ENCODE data around the gene LIPG. TPM values are rescaled to one million over a fixed set of nuclear protein-coding genes. Genes with fewer than 3 reads are reported as not detected.

The LIPG gene
- total and polyA plus RNA-seq, 2 of the 13 experiments (the other 11 are each of a cell fraction or from before 2014, with no cell fraction given) = 0.96 to 10.8 TPM

- TF ChIP-seq ATF2 (CRISPR knock-in tag; IDR thresholded peaks at IDR 0.05) = no peak
- TF ChIP-seq ZFYVE20 (CRISPR knock-in tag; IDR thresholded peaks at IDR 0.05; ENCODE audit: borderline replicate concordance, low read depth) = peak; percentile 42; the same call in 1 of the 2 replicates
- 0 out of 2 replicates have a peak, but pooled peaks have one; percentile 69 for TF ChIP-seq GLI4 (CRISPR knock-in tag; IDR thresholded peaks at IDR 0.05; ENCODE audit: borderline replicate concordance)
- 0 out of 2 replicates have a peak, but pooled peaks have one; percentile 47 for TF ChIP-seq ZNF605 (CRISPR knock-in tag; IDR thresholded peaks at IDR 0.05)
- TF ChIP-seq ZNF282 (IDR thresholded peaks at IDR 0.05; ENCODE audit: partially characterized antibody) = no peak
- no peak for TF ChIP-seq PLRG1 (conservative IDR thresholded peaks at IDR 0.05)
- no peak for TF ChIP-seq ZNF30 (CRISPR knock-in tag; IDR thresholded peaks at IDR 0.05)
- TF ChIP-seq, protein P1, sequence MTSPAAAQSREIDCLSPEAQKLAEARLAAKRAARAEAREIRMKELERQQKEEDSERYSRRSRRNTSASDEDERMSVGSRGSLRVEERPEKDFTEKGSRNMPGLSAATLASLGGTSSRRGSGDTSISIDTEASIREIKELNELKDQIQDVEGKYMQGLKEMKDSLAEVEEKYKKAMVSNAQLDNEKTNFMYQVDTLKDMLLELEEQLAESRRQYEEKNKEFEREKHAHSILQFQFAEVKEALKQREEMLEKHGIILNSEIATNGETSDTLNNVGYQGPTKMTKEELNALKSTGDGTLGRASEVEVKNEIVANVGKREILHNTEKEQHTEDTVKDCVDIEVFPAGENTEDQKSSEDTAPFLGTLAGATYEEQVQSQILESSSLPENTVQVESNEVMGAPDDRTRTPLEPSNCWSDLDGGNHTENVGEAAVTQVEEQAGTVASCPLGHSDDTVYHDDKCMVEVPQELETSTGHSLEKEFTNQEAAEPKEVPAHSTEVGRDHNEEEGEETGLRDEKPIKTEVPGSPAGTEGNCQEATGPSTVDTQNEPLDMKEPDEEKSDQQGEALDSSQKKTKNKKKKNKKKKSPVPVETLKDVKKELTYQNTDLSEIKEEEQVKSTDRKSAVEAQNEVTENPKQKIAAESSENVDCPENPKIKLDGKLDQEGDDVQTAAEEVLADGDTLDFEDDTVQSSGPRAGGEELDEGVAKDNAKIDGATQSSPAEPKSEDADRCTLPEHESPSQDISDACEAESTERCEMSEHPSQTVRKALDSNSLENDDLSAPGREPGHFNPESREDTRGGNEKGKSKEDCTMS (CRISPR knock-in tag; conservative IDR thresholded peaks at IDR 0.05) = no peak
- TF ChIP-seq ZC3H13 (CRISPR knock-in tag; IDR thresholded peaks at IDR 0.05) = no peak; the same call in 1 of the 2 replicates
- no peak for TF ChIP-seq ZNF143 (CRISPR knock-in tag; IDR thresholded peaks at IDR 0.05)
- TF ChIP-seq ZBTB38 (CRISPR knock-in tag; IDR thresholded peaks at IDR 0.05) = 0 out of 2 replicates have a peak, but pooled peaks have one; percentile 18
- TF ChIP-seq, protein P2, sequence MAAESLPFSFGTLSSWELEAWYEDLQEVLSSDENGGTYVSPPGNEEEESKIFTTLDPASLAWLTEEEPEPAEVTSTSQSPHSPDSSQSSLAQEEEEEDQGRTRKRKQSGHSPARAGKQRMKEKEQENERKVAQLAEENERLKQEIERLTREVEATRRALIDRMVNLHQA (CRISPR knock-in tag; IDR thresholded peaks at IDR 0.05) = no peak
- TF ChIP-seq ZBTB8A (CRISPR knock-in tag; IDR thresholded peaks at IDR 0.05; ENCODE audit: borderline replicate concordance, low read depth) = peak; percentile 43; the same call in 1 of the 2 replicates
- no peak for TF ChIP-seq ZNF75D (CRISPR knock-in tag; IDR thresholded peaks at IDR 0.05; ENCODE audit: borderline replicate concordance)
- TF ChIP-seq MTA1 (CRISPR knock-in tag; IDR thresholded peaks at IDR 0.05; ENCODE audit: borderline replicate concordance) = peak; percentile 44; the same call in 1 of the 2 replicates
- TF ChIP-seq NR1H2 (CRISPR knock-in tag; IDR thresholded peaks at IDR 0.05; ENCODE audit: borderline replicate concordance, low read depth) = 0 out of 2 replicates have a peak, but pooled peaks have one; percentile 29
- no peak for TF ChIP-seq SMC3 (IDR thresholded peaks at IDR 0.05; ENCODE audit: low read length)
- TF ChIP-seq NFYB (CRISPR knock-in tag; IDR thresholded peaks at IDR 0.05) = peak; percentile 82
- TF ChIP-seq SRSF9 (IDR thresholded peaks at IDR 0.05; ENCODE audit: borderline replicate concordance, insufficient read depth, low read depth, low read length, poor library complexity, severe bottlenecking) = no peak
- no peak; the same call in 1 of the 2 replicates for TF ChIP-seq MXD3 (CRISPR knock-in tag; IDR thresholded peaks at IDR 0.05)
- no peak for TF ChIP-seq ZSCAN22 (CRISPR knock-in tag; IDR thresholded peaks at IDR 0.05)
- no peak for TF ChIP-seq SMAD3 (CRISPR knock-in tag; IDR thresholded peaks at IDR 0.05)
- no peak for TF ChIP-seq TRAFD1 (CRISPR knock-in tag; IDR thresholded peaks at IDR 0.05; ENCODE audit: borderline replicate concordance)
These were observed at the start of gene LIPG (continued) for GRCh38 chr18:49561289-49562193.
